Activated effector memory CD4-positive, alpha-beta T cell treated with Interleukin-2 at 50 U/mL for 16 hours (primary cell): ENCODE results near the gene PPP1R13L.
"Not testable (repeated sequence)": the region's sequence is repeated elsewhere in the genome, so short reads cannot be mapped to it uniquely, and the experiment has no call there.

Source experiments
- DNase-seq: peaks from one replicate; pipeline ENCODE4 v3.0.0-alpha.2; 2020

Gene PPP1R13L

GRCh38 chr19:45431008-45431407 is 26.1 kb upstream of the PPP1R13L start:
- not testable (repeated sequence) for DNase-seq

- DNase-seq, result not testable (repeated sequence)
Measured at GRCh38 chr19:45429896-45430295, 25.0 kb upstream of the PPP1R13L start.

- no peak for DNase-seq
Measured at GRCh38 chr19:45428384-45429231, 23.7 kb upstream of the PPP1R13L start.

DNA sequence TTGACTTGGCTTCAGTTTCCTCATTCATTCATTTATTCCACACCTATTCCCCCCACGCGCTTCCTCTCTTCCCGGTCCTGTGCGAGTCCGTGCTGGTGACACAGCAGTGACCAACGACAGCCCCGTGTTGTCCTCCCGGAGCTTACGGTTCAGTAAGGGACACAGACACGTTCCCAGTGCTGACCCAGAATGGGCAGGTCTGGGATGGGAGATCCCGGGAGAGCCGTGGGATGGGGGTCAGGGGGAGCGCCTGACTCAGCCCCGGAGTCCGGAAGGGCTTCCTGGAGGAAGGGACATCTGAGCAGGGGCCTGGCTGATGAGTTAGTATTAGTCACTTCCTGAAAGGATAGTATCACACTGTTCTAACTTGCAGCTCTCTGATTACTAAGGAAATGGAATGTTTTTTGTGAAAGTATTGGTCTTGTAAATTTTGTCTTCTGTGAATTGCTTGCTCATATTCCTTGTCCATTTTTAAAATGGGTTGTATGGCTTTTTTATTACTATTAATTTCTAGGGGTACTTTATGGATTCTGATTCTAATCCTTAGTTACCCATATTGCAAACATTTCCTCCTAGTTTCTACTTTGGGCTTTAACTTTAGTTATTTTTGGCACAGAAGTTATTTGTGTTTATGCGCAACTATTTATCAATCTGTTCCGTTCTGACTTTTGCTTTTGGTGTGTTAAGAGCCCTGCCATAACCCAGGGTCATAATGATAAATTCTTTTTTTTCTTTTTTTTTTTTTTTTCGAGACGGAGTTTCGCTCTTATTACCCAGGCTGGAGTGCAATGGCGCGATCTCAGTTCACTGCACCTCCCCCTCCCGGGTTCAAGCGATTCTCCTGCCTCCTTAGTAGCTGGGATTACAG is 19.6 kb upstream of the PPP1R13L start:
- DNase-seq, result no peak

DNA sequence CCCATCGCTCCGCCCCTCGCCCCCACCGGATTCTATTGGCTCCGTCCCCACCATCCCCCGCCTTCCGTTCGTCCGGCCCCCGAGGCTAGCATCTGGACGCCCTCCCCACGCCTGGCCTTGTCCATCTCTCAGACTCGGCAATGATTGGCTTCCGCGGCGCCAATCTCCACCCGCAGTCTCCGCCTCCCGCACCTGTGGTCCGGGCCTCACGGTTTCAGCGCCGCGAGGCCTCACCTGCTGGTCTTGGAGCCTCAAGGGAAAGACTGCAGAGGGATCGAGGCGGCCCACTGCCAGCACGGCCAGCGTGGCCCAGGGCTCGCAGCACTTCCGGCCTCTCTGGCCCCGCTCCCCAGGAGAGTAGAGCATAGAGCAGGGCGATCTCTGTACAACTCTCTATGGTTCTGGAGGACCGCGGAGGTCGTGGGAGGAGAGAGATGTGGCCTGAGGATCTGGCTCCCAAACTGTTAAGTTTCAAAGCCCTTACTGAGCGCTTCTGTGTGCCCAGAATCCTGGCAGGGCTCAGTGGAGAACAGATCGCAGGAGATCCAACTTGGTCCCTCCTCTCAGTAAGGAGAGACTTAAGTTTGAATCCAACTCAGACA is 18.8 kb upstream of the PPP1R13L start, which contains the start of gene ERCC1:
ERCC1 (minus strand) TSS at position 329 of the 602 bp plus-strand sequence. CDS start 543 bp downstream, outside the sequence.
- peak; percentile 70 for DNase-seq

GRCh38 chr19:45423033-45423588 is 18.2 kb upstream of the PPP1R13L start:
- no peak for DNase-seq

- DNase-seq, result no peak
Measured at GRCh38 chr19:45421947-45422498, 17.2 kb upstream of the PPP1R13L start.

GRCh38 chr19:45420871-45421270 is 16.0 kb upstream of the PPP1R13L start:
- DNase-seq, result no peak

GRCh38 chr19:45420356-45420755 is 15.5 kb upstream of the PPP1R13L start:
- DNase-seq, result no peak

GRCh38 chr19:45419895-45420294 is 15.0 kb upstream of the PPP1R13L start:
- DNase-seq, result no peak

- no peak for DNase-seq
Measured at GRCh38 chr19:45419396-45419795, 14.5 kb upstream of the PPP1R13L start.

DNA sequence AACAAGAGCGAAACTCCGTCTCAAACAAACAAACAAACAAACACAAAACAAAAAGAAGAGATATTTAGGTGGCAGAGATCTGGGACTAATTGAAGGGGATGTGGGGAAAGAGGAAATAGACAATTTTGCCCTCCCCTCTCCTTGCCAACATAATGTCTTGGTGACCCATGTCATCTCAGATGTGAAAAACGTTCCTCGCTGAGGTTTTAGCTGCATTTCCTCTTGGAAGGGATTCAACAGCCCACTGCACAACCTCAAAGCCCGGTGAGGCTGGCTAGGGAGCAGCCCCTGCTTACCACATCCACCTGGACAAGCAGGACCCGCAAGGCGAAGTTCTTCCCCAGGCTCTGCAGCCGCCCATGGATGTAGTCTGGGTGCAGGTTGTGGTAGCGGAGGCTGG is 13.9 kb upstream of the PPP1R13L start:
- DNase-seq, result no peak

- no peak for DNase-seq
Measured at GRCh38 chr19:45417151-45417550, 12.3 kb upstream of the PPP1R13L start.

DNA sequence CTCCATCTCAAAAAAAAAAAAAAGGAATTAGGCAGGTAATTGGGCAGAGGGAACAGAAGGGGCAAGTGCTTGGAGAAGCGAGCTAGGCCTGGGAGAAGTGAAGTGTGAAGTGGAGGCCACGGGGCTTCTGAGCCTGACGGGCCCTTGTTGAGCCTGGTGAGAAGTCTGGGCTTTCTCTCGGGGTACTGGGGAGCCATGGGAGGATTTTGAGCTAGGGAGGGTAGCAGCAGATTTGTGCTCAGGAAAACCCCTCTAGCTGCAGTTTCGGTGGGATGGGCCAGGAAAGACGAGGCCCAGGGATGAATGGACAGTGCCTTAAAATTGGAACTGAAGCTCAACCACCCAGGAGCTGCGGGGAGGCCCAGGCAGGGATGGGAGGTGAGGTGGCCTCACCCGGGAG is 9.6 kb upstream of the PPP1R13L start:
- no peak for DNase-seq

DNA sequence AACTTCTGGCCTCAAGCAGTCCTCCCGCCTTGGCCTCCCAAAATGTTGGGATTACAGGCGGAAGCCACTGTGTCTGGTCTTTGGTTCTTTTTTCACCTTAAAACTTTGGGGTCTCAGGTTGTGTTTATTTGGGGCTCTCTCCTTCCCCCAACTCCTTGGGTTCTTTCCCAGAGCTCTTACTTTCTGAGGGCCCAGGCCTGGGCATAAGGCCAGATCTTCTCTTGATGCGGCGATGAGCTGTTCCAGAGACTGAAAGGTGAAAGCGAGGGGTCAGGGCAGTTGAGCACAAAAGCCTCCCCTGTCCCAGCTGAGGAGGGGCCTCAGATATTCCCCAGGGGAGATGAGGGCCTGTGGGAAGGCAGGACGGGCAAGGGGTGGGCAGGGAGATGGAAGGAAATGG is 8.6 kb upstream of the PPP1R13L start:
- DNase-seq, result no peak

GRCh38 chr19:45410330-45410729 is 5.5 kb upstream of the PPP1R13L start:
- DNase-seq, result not testable (repeated sequence)

GRCh38 chr19:45409557-45409920 is 4.7 kb upstream of the PPP1R13L start:
- DNase-seq, result no peak

DNA sequence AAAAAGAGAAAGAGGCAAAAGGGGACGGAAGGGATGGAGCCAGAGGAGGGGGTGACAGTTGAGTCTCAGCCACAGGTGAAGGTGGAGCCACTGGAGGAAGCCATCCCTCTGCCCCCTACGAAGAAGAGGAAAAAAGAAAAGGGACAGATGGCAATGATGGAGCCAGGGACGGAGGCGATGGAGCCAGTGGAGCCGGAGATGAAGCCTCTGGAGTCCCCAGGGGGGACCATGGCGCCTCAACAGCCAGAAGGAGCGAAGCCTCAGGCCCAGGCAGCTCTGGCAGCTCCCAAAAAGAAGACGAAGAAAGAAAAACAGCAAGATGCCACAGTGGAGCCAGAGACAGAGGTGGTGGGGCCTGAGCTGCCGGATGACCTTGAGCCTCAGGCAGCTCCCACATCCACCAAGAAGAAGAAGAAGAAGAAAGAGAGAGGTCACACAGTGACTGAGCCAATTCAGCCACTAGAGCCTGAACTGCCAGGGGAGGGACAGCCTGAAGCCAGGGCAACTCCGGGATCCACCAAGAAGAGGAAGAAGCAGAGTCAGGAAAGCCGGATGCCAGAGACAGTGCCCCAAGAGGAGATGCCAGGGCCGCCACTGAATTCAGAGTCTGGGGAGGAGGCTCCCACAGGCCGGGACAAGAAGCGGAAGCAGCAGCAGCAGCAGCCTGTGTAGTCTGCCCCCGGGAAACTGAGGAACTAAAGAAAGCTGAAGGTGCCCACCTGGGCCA is 4.1 kb upstream of the PPP1R13L start:
- DNase-seq, result no peak

- no peak for DNase-seq
Measured at GRCh38 chr19:45408121-45408520, 3.3 kb upstream of the PPP1R13L start.

GRCh38 chr19:45407585-45407984 is 2.7 kb upstream of the PPP1R13L start:
- DNase-seq, result not testable (repeated sequence)

- DNase-seq, result no peak
Measured at GRCh38 chr19:45407091-45407375, 2.2 kb upstream of the PPP1R13L start.
